Measurements from ENCODE around the gene FBXL4.
"Not testable (repeated sequence)": the region's sequence is repeated elsewhere in the genome, so short reads cannot be mapped to it uniquely, and the experiment has no call there.

Gene FBXL4

DNA sequence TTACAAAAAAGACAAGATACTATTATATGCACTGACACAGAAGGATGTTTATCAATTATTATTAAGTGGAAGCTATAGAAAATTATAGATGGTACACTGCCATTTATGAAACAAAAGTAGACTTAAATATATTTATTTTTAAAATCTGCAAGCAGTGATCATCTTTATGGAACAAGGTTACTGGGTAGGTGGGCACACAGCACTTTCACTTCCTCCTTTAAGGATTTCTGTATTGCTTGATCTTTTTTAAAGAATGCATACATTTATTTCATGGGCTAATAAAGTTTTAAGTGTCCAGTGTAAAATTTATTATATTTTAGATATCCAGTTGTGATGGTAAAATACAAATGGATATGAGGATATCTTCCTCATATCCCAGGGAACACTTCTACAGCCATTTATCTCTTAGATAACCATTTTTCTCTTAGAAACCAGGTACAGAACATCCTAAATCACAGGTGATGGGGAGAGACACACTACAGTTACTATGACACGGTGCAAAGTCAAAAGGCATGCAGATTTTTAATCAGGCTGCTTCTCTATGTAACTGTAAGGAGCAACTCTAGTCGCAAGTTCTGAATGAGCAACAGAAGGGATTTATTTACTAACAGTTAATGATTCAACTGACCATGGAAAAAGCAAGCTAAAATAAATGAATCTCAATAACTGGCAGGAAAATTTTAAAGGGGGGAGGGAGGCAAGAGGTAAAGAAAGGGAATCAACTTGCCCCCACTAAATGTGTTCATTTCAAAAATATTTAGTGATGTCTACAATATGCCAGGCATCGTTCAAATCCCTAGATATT, 2.2 kb downstream of the FBXL4 start:
- DNase-seq (ENCODE audit: low read depth), result no peak

- DNase-seq (ENCODE audit: low read depth), result no peak
These were observed 3.1 kb downstream of the FBXL4 start for GRCh38 chr6:98944598-98945081.

DNA sequence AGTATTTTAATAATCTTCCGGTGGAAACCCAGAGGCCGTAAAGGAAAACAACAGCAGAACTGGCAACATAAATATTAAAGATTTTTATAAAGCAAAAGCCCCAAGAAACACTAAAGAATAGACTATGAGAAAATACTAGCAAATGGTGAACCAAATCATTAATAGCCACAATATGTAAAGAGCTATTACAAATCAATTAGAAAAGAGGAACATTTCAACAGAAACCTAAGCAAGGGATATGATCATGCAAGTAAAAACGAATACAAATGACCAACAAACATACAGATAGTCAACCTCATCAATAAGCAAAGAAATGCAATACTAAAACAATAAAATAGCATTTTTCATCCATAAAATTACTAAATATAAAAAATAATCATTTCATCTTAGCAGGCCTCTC, 3.6 kb downstream of the FBXL4 start:
- DNase-seq (ENCODE audit: low read depth), result no peak

DNA sequence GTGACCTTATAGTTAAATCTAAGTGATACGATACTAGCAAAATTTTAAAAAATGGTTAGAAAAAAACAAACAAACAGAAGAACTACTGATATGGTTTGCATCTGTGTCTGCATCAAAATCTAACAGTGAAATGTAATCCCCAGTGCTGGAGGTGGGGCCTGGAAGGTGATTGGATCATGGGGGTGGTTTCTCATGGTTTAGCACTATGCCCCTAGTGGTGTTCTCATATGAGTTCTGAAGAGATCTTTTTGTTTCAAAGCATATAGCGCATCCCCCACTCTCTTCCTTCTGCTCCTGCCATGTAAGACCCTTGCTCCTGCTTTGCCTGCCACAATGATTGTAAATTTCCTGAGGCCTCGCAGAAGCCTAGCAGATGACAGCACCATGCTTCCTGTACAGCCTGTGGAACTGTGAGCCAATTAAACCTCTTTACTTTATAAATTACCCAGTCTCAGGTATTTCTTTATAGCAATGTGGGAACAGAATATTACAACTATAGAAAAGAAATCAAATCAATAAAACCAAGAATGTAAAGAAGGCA, 5.4 kb downstream of the FBXL4 start:
- no peak for DNase-seq (ENCODE audit: low read depth)

DNA sequence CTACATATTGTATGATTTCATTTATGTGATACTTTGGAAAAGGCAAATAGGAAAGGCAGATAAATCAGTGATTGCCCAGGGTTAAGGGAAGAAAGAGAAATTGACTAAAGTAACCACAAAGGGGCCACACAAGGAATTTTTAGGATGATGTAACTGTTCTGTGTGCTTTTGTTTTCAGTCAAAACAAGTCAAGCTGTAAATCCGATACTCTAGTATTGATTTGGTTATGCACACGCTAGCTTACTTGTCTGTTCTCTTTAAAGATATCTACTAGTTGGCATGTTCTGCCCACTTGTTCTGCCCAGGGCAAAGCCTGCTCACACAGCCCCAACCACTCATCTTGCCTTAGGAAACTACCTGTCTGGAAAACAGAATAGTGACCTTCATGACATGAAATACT, 6.4 kb downstream of the FBXL4 start:
- no peak for DNase-seq (ENCODE audit: low read depth)

- DNase-seq (ENCODE audit: low read depth), result no peak
These were observed 10.4 kb downstream of the FBXL4 start for GRCh38 chr6:98937351-98937750.

GRCh38 chr6:98932381-98932780, 15.4 kb downstream of the FBXL4 start:
- DNase-seq (ENCODE audit: low read depth), result no peak

DNA sequence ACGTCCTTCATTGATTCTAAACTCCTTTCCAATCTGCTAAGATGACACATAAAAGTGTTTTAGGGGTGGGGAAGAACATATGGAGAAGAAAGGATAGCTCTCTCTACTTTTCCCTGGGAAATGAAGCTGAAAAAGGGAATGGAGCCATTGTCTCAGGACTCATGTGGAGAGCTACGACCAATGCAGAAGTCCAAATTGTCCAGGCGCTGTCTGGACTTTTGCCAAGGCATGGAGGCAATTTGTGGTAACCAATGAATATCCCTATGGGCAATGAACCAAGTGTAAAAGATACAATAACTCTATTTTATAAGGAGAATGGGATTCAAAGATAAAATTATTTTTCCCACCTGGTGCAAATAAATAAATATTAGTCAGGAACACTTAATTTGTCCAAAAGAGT, 16.1 kb downstream of the FBXL4 start:
- DNase-seq (ENCODE audit: low read depth), result no peak

DNA sequence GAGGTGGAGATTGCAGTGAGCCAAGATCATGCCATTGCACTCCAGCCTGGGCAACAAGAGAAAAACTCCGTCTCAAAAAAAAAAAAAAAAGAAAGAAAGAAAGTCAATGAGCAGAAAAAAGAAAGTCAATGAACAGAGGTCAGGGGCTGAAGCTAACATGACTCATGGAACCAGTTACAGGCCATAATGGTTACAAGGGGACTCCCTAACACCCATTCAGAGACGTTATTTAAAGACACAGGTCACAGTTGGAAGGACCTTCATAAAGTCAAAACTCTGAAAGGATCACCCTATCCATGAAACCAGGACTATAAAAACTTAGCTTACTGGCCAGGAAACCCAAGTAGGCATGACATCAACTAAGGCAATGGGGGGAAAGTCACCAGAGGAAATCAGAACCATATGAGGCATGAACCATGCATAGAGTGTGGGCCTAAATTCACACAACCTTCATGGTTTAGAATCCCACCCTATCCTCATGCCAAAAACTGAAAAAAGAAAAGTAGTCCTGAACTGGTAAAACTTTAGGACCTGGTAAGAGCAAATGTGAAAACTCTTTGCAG, 18.2 kb downstream of the FBXL4 start:
- DNase-seq (ENCODE audit: low read depth), result no peak

DNA sequence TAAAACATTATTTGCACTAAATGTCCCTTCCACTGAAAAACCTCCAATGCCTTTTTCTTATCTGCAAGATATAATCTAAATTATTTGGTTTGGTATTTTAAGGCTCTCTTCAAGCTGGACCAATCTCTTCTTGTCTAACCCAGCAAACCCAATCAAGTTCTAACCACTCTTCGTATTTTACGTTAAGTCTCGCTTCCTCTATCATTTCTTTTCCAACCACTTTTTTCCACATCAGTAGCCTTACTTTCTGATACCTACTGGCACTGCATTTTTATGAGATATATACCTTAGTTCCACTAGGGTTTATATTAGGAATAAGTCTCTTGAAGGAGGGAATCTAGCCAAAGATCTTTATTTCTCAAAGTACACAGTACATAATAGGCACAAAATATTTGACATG, 19.1 kb downstream of the FBXL4 start:
- DNase-seq (ENCODE audit: low read depth), result no peak

GRCh38 chr6:98927534-98927933, 20.2 kb downstream of the FBXL4 start:
- DNase-seq (ENCODE audit: low read depth), result no peak

DNA sequence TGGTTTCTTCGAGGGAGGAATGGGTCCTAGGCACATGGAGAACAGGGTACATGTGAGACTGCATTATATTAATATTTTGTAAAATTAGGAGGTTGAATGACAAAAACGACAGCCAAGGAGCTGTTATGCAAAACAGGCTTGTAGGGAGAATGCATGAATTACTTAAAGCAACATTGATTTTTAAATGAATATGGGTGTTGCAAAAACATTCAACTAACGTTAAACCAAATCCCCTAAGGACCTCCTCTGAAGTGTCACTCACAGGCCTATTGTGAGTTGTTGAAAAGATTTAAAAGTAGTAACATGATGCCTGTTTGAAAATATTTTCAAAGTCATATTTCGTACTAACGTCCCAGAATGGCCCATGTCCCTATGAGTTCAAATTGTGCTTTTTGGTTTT, 21.9 kb downstream of the FBXL4 start:
- DNase-seq (ENCODE audit: low read depth), result no peak

- DNase-seq (ENCODE audit: low read depth), result no peak
These were observed 23.1 kb downstream of the FBXL4 start for GRCh38 chr6:98924647-98925046.

- no peak for DNase-seq (ENCODE audit: low read depth)
These were observed 26.8 kb downstream of the FBXL4 start for GRCh38 chr6:98920904-98921431.

DNA sequence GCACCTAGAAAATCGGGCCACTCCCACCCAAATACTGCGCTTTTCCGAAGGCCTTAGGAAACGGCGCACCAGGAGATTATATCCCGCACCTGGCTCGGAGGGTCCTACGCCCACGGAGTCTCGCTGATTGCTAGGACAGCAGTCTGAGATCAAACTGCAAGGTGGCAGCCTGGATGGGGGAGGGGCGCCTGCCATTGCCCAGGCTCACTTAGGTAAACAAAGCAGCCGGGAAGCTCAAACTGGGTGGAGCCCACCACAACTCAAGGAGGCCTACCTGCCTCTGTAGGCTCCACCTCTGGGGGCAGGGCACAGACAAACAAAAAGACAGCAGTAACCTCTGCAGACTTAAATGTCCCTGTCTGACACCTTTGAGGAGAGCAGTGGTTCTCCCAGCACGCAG, 36.8 kb downstream of the FBXL4 start:
- DNase-seq (ENCODE audit: low read depth), result not testable (repeated sequence)

- DNase-seq (ENCODE audit: low read depth), result no peak
These were observed 38.5 kb downstream of the FBXL4 start for GRCh38 chr6:98909236-98909635.

DNA sequence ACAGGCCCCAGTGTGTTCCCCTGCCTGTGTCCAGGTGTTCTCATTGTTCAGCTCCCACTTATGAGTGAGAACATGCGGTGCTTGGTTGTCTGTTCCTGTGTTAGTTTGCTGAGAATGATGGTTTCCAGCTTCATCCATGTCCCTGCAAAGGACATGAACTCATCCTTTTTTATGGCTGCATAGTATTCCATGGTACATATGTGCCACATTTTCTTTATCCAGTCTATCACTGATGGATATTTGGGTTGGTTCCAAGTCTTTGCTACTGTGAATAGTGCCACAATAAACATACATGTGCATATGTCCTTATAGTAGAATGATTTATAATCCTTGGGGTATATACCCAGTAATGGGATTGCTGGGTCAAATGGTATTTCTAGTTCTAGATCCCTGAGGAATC, 41.4 kb downstream of the FBXL4 start:
- DNase-seq (ENCODE audit: low read depth), result not testable (repeated sequence)

GRCh38 chr6:98905759-98906158, 42.0 kb downstream of the FBXL4 start:
- no peak for DNase-seq (ENCODE audit: low read depth)

DNA sequence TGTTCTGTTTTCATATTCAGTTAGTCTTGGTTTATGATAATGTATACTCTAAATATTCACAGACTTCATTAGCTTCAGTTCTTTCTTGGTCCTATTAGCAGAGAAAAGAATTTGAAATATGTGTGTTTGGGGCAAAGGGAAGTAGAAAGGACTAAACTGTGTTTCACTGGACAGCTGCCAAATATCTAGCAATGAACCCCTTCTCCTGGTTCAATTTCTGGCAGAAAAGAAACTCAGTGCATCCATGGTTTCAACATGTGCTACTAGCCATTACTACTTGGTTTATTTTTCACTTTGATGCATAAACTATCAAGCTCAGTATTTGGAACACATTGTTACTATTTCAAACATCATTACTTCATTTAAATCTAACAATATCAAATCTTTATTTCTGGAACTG, 43.6 kb downstream of the FBXL4 start:
- no peak for DNase-seq (ENCODE audit: low read depth)

- no peak for DNase-seq (ENCODE audit: low read depth)
These were observed 47.0 kb downstream of the FBXL4 start for GRCh38 chr6:98900706-98901105.

DNA sequence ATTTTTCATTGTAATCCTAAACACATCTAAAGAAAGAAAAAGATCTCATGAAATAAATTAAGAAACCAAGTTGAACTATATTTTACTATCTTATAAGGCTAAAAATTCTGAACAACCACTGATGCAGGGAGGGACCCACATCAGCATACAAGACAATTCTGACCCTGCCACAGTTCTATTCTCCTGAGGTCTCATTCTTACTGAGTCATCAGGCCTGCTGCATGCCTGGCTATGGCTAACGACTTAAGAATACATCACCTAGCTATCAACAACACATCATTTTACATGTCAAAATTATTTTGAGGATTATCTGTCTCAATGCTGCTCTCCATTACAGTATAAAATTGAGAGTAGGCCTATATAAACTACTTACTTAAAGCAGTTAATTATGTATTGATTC, 52.9 kb downstream of the FBXL4 start:
- DNase-seq (ENCODE audit: low read depth), result no peak

DNA sequence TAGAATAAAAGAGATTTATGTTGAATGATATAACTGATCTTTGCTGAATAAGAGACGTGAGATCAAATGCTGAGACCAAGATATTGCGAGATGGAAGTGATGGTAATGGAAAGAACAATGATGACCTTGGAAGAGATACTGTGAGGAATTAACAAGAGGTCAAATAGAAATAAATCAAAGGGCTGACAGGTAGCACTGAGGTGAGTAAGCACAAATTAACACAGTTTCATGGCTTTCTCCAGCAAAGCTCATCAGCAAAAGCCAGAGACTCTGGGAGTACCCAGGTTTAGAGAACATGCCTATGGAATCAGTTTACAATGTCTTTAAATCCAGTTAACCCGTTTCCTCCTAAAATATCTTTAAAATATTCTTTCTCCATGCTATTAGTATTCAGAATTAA, 60.1 kb downstream of the FBXL4 start:
- DNase-seq (ENCODE audit: low read depth), result no peak

DNA sequence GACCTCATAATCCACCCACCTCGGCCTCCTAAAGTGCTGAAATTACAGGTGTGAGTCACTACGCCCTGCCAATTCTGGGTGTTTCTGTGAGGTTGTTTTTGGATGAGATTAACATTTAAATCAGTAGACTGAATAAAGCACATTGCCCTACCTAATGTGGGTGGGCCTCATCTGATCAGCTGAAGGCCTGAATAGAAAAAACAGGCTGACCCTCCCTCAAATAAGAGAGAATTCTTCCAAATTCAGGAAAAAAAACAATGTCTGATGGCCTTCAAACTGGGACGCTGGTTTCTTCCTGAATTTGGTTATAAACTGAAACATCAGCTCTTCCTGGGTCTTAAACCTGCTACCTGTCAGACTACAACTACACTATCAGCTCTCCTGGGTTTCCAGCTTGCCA, 62.4 kb downstream of the FBXL4 start:
- no peak for DNase-seq (ENCODE audit: low read depth)
